Lower leg skin (tissue), 4 donors: ENCODE results near the gene TICAM2. TPM values are rescaled to one million over a fixed set of nuclear protein-coding genes. Genes with fewer than 3 reads are reported as not detected.

Experiments used
- DNase-seq, 2 donors: peaks; one replicate each; pipeline ENCODE4 v3.0.0-alpha.2; 2019; ENCODE audit warnings: low spot score in 2 of 2
- H3K4me3 ChIP-seq: fragments of 200-600 bp; sonication (generic); 2 replicates; pipeline ENCODE4 v1.5.1; 2017; ENCODE audit warnings: mild to moderate bottlenecking, low read depth; ENCODE audit not compliant: poor library complexity, severe bottlenecking
- CTCF ChIP-seq, 3 donors: fragments of 450-650 bp; IDR thresholded peaks; one replicate each; pipeline ENCODE4 v1.5.1; 2016; ENCODE audit warnings: antibody characterized with exemption in 3 of 3, mild to moderate bottlenecking in 3 of 3, moderate library complexity in 2 of 3
- WGBS, 2 donors: methylation state at CpG; one replicate each; pipeline ENCODE4 v1.1.5; 2018; 5-methylcytosine and 5-hydroxymethylcytosine counted together
- intact Hi-C: fragments of 100-400 bp; cut with DNase I; formaldehyde crosslinking; loops from one replicate; pipeline ENCODE4 v1.15.0; 2023; ENCODE audit warnings: low total_unique reads
- total RNA-seq, 4 donors: library from RNA; depleted of rRNA; stranded (reverse); fragments of >200 nt; gene quantifications; one replicate each; pipeline ENCODE4 v1.1.0, GENCODE V29; 2016

TICAM2 gene
- total RNA-seq, 4 donors from 2014 or later, result 0.39 to 0.72 TPM; not detected in 2

GRCh38 chr5:115530426-115530825 lies 71.9 kb downstream of the TICAM2 start:
- no peak for TF ChIP-seq CTCF (IDR thresholded peaks at IDR 0.05)
- H3K4me3 ChIP-seq, result no peak overlapping the region
- no peak for DNase-seq
- intact Hi-C loops, result no loop called here
- 27 to 52% methylated on average over 3 of the region's 3 CpGs for WGBS, 2 donors

Other genes with a start within 250 kb of the TICAM2 start
- gene FEM1C, start 57.7 kb downstream of the TICAM2 start, total RNA-seq, result 10 to 100 TPM; 11.3 to 16.6 (median 14.3) TPM
- 100 to 1,000 TPM in 1 of 4 donors, 10 to 100 TPM in 3; 33.5 to 112 (median 60.6) TPM for gene TMED7, start 23.6 kb upstream of the TICAM2 start, total RNA-seq
- 10 to 100 TPM in 2 of 4 donors, 1 to 10 TPM in 2; 3.5 to 17.9 (median 8.9) TPM for gene CDO1, start 214.2 kb upstream of the TICAM2 start, total RNA-seq
- gene ATG12, start 239.1 kb upstream of the TICAM2 start, total RNA-seq, result 10 to 100 TPM; 29.7 to 52.7 (median 34.8) TPM
- gene AP3S1, start 239.5 kb upstream of the TICAM2 start, total RNA-seq, result 100 to 1,000 TPM in 1 of 4 donors, 10 to 100 TPM in 3; 53.3 to 198 (median 72.8) TPM